Astrocyte of the cerebellum (primary cell): ENCODE data around the gene SLC5A3.

ENCODE experiments used
- DNase-seq: peaks from one replicate; pipeline ENCODE4 v3.0.0-alpha.2; 2011; ENCODE audit warnings: low read depth
- H3K4me3 ChIP-seq: 2 replicates; pipeline ENCODE4 v1.5.1; 2011; ENCODE audit warnings: mild to moderate bottlenecking, low read depth, low read length, moderate library complexity
- CTCF ChIP-seq: IDR thresholded peaks from 2 replicates; pipeline ENCODE4 v1.5.1; 2012; ENCODE audit warnings: low read length, low read depth, moderate library complexity, mild to moderate bottlenecking; ENCODE audit errors: missing control alignments
- in situ Hi-C: cut with HindIII; loops from 2 replicates; pipeline ENCODE4 v1.10.0; 2017; ENCODE audit warnings: low sequenced_read_pairs

Gene SLC5A3

DNA sequence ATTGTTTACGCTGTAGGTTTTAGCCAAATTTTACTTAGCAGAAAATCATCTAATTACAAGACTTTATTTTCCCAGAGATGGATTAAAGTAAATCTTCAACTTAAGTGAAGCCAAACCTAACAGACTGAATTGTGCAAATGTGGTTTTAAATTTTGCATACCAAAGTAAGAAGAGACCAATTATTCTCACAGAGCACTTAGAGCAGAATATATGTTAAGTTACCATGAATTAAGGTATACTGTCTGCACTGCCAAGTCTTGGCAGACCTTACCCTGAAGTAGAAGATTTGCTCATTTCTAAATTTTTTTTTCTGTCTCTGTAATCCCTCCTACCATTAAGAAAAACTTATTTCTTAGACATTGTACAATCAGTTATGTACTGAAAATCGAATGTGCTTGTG, 24.1 kb downstream of the SLC5A3 start:
- TF ChIP-seq CTCF: no peak
- DNase-seq: no peak
- H3K4me3 ChIP-seq: no peak overlapping the region
- in situ Hi-C loops: no loop called here

DNA sequence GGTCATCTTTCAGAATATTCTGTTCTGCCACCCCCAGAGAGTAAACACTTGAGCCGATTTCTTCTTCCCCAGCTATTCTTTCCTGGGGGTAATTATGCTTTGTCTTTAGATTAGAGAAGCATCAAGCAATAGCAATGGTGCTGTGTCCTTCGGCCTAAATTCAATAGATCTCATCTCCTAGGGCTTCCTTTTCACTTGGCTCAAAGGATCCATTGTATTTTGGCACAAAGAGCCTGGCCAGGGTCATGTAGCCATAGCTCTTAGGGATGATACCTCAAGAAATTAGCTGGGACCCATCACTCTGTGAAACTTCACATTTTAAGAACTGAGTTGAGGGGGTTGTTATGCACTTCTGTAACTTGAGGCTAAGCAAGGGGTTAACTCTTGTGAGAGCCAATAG, 27.0 kb downstream of the SLC5A3 start:
- no peak for DNase-seq
- H3K4me3 ChIP-seq: no peak overlapping the region
- TF ChIP-seq CTCF: no peak
- in situ Hi-C loops: no loop called here

GRCh38 chr21:34100790-34101189, 27.4 kb downstream of the SLC5A3 start:
- in situ Hi-C loops: no loop called here
- TF ChIP-seq CTCF: no peak
- no peak overlapping the region for H3K4me3 ChIP-seq
- DNase-seq: no peak

DNA sequence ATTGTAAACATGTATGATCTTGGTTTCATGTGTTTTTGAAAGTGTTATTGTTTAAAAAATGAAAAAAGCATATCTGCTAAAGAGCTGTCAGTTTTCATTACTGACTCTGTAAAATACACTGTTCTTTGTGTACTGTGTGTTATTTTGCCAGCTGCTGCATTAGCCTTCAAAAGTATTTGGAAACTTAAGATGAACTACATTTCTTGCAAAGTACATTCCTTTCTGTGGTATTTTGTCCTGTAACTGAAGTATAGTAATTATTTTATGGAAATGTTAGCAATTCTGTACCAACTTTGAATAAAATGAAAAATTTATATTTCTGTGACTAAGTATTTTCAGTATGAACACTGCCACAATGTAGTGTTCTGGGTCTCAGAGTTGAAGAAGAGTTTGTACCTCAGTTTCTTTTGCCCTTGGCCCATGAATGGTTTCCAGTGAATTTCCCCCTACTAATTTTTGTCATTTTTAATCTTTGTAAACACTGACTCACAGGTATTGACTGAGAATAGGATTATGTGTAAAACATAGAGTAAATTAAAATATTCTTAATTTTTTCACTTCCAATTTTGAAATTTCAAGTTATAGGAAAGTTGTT, 32.7 kb downstream of the SLC5A3 start:
- in situ Hi-C loops: no loop called here
- TF ChIP-seq CTCF: no peak
- DNase-seq: no peak
- no peak overlapping the region for H3K4me3 ChIP-seq

GRCh38 chr21:34107606-34108005, 34.2 kb downstream of the SLC5A3 start:
- no peak for TF ChIP-seq CTCF
- no peak for DNase-seq
- in situ Hi-C loops: no loop called here
- no peak overlapping the region for H3K4me3 ChIP-seq

- DNase-seq: no peak
- in situ Hi-C loops: no loop called here
- TF ChIP-seq CTCF: no peak
- no peak overlapping the region for H3K4me3 ChIP-seq
Measured at GRCh38 chr21:34109075-34109474, 35.7 kb downstream of the SLC5A3 start.
